NOMO-1 treated with DMSO at 0.1 percent for 48 hours (cell line): ENCODE data around the gene UGGT2.
A peak's percentile ranks its signal among the peaks of the same experiment; 100 is the strongest.

Experiments
- DNase-seq: peaks from one replicate; lab custom pipeline; 2025; ENCODE audit not compliant: unreplicated experiment; lab: John Stamatoyannopoulos, UW

UGGT2 gene, protein sequence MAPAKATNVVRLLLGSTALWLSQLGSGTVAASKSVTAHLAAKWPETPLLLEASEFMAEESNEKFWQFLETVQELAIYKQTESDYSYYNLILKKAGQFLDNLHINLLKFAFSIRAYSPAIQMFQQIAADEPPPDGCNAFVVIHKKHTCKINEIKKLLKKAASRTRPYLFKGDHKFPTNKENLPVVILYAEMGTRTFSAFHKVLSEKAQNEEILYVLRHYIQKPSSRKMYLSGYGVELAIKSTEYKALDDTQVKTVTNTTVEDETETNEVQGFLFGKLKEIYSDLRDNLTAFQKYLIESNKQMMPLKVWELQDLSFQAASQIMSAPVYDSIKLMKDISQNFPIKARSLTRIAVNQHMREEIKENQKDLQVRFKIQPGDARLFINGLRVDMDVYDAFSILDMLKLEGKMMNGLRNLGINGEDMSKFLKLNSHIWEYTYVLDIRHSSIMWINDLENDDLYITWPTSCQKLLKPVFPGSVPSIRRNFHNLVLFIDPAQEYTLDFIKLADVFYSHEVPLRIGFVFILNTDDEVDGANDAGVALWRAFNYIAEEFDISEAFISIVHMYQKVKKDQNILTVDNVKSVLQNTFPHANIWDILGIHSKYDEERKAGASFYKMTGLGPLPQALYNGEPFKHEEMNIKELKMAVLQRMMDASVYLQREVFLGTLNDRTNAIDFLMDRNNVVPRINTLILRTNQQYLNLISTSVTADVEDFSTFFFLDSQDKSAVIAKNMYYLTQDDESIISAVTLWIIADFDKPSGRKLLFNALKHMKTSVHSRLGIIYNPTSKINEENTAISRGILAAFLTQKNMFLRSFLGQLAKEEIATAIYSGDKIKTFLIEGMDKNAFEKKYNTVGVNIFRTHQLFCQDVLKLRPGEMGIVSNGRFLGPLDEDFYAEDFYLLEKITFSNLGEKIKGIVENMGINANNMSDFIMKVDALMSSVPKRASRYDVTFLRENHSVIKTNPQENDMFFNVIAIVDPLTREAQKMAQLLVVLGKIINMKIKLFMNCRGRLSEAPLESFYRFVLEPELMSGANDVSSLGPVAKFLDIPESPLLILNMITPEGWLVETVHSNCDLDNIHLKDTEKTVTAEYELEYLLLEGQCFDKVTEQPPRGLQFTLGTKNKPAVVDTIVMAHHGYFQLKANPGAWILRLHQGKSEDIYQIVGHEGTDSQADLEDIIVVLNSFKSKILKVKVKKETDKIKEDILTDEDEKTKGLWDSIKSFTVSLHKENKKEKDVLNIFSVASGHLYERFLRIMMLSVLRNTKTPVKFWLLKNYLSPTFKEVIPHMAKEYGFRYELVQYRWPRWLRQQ (N-terminal part only)

GRCh38 chr13:96053003-96053703 lies at the start of gene UGGT2:
Gene UGGT2 (minus strand): TSS chr13:96053401. CDS start chr13:96053312, 89 bp downstream.
- DNase-seq = peak; percentile 75

DNA sequence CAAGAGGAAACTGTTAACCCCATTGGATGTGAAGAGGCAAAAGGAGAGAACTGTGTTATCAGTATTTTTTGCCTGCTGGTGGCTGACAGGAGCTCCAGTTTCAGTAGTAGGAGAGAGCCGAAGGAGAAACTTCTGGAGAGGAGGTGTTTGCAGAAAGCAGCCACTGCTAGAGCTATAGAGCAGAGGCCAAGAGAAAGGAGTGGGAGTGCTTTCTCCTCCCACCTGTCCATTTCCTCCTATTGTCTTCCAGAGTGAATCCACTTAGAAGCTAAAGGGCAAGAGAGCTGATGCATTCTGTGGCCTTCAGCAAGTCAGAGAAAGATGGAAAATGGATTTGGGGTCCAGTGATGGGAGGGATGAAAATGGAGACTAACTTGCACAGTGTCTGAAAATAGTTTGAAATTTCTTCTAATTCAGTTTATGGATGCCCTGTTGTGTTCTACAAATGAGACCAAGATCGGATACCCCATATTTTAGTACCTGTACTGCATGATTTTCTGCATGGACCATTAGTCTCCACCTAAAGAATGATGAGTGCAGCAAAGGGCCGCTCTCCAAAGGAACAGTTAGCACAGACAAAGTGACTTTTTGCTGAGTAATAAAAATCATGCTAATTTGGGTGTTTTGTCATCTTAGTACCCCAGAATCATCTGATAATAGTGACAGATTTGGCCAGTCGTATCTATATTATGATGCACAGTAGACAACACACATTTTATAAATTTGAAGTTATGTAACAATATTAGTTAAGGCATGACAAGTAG lies 47.4 kb upstream of the UGGT2 start:
- DNase-seq = no peak

GRCh38 chr13:96093296-96094006 lies 40.2 kb upstream of the UGGT2 start:
- DNase-seq = no peak

DNA sequence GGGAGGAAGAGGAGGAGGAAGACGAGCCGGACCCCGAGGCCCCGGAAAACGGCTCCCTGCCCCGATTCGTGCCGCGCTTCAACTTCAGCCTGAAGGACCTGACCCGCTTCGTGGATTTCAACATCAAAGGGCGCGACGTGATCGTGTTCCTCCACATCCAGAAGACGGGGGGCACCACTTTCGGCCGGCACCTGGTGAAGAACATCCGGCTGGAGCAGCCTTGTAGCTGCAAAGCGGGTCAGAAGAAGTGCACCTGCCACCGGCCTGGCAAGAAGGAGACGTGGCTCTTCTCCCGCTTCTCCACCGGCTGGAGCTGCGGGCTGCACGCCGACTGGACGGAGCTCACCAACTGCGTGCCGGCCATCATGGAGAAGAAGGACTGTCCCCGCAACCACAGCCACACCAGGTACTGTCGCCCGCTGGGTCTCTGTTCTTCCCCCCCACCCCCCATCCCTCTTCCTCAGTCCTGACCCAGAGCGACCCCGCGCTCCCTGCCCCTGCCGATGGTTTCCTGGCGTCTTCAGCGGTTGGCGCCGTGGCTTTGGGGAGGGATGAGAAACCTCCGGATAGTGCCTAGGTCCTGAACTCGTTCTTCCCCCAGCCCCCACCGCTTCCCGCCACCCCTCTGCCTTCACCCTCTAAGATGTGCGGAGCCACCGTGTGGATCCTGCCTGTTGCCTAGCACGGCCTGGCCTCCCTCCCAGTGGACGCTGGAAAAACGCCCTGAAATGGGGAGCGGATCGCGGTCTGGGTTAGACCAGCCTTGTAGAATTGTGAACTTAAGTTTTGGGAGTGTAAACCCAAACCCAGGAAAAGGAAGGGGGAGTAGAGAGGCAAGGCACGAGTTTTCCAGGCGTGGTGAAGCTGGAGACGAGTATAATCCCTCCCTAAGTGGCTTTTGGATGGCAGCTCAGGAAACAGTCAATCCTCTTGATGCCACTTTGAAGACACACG lies 38.2 kb upstream of the UGGT2 start:
- no peak for DNase-seq

DNA sequence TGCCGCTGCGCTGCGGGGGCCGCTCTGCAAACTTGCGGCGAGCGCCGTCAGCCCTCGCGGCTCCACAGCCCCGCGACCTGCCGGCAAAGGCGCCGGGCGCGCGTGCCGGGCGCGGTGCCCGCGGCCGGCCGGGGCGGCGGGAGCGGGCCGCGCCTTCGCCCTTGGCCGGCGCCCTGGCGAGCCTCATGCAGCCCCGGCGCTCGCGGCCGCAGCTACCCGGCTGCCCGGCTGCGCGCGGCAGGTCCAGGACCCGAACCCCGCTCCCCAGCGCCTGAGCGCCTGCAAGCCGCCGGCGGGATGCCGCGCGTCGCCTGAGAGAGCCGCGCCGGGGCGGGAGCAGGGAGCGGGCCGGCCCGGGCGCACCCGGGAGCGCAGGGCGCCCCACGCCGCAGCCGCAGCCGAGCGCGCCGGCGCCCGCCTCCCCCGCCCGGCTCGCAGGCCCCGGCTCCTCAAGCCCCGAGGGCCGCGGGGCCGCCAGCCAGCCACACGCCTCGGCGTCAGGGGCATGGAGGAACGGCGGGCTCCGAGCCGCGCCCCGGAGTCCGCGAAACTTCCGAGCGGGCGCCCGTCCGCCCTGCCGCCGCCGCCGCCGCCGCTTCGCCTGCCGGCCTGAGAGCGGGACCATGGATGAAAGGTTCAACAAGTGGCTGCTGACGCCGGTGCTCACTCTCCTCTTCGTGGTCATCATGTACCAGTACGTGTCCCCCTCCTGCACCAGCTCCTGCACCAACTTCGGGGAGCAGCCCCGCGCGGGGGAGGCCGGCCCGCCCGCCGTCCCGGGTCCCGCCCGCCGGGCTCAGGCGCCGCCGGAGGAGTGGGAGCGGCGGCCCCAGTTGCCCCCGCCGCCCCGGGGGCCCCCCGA lies 37.3 kb upstream of the UGGT2 start:
- DNase-seq = no peak

DNA sequence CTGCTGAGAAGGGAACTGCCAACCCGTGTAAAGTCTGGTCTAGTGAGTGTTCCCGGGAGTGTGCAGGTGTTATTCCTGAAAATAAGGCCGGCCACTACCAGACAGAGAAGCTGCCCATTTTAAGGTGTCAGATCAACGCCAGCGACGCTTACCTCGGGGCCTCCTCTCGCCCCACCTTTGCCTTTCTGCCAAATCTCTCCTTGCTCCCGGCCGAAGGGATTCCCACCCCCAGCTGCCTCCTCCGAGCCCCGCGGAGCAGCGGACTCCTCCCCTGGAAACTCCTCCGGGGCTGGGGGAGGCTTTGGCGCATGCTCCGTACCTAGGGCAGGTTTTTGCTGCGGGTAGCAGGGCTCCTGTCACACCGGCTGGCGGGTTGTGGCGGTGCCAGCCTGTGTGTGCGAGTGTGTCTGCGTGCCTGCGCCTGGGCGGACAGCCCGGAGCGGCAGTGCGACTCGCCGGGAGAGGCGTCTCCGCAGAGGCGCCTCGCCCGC lies 36.6 kb upstream of the UGGT2 start, which contains the start of gene HS6ST3:
Gene HS6ST3 (plus strand): TSS at position 359 of the 491 bp plus-strand sequence.
- DNase-seq = no peak

GRCh38 chr13:96089139-96089538 lies 35.9 kb upstream of the UGGT2 start:
- DNase-seq = no peak

GRCh38 chr13:96086736-96087135 lies 33.5 kb upstream of the UGGT2 start:
- DNase-seq = no peak

GRCh38 chr13:96082640-96083039 lies 29.4 kb upstream of the UGGT2 start:
- DNase-seq = no peak

- DNase-seq = no peak
These were observed 28.7 kb upstream of the UGGT2 start for GRCh38 chr13:96081888-96082287.

GRCh38 chr13:96080676-96081075 lies 27.5 kb upstream of the UGGT2 start:
- DNase-seq = no peak

- no peak for DNase-seq
These were observed 22.8 kb upstream of the UGGT2 start for GRCh38 chr13:96075953-96076543.

DNA sequence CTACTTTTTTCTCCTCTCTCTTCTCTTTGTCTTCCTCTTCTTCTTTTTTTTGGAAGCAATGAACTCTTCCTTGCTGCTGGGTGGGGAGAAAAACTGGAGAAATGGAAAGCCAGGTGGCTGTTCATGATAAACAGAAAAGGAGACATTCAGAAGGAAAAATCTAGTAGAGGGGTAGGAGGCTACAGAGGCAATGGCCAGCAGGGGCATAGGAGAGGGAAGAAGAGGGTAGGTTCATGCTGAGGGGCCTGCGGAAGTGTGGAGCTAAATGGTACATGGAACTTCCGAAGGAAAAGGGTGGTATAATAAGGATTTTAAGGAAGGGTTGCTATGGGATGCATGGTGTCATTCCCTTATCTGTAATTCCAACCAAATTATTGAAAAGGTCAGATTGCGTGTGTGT lies 19.2 kb upstream of the UGGT2 start:
- DNase-seq = no peak

GRCh38 chr13:96071504-96071903 lies 18.3 kb upstream of the UGGT2 start:
- DNase-seq = no peak

DNA sequence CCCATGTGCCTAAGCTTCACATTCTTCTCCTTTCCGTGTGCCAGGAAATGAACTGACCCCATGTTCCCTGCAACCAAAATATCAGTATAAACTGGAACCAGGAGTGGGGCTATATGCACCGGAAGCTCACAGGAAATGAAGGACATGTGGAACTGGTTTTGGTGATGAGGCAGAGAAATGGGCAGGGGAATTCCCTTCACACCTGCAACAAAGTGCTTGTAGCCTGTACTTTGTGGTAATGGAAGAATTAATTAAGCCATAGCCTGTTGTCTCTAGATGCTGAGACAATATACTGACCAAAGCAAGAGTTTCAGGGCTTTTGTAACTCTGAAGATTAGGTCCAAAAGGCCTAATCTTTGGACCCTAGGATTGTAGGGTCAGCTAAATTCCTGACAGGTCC lies 15.5 kb upstream of the UGGT2 start:
- no peak for DNase-seq

- DNase-seq = no peak
These were observed 12.6 kb upstream of the UGGT2 start for GRCh38 chr13:96065849-96066248.

DNA sequence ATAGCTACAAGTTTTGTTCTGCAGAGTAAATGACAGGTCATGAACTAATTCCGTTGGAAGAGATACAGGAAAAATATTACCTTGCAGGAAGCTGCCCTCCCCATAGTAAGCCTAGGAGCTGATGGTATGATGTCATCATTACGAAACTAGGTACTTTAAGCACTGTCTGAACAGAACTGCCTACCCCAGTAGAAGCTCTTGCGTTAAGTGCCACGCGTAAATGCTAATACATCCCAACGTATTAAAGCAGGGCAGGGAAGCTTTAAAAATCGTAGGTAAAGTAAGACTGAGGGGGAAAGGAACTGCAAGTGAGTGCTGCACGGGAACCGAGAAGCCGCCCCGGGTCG lies 572 bp downstream of the UGGT2 start:
- DNase-seq = peak; percentile 53
